Ishikawa (cell line): ENCODE data around the gene EFCAB3.

Experiments used
- CEBPB ChIP-seq: IDR thresholded peaks from 2 replicates; pipeline ENCODE4 v1.6.1; 2012
- CREB1 ChIP-seq: IDR thresholded peaks from 2 replicates; pipeline ENCODE4 v1.6.1; 2012; ENCODE audit warnings: low read depth
- EGR1 ChIP-seq: IDR thresholded peaks from 2 replicates; pipeline ENCODE4 v1.6.1; 2012
- EP300 ChIP-seq: IDR thresholded peaks from 2 replicates; pipeline ENCODE4 v1.6.1; 2012; ENCODE audit warnings: borderline replicate concordance
- FOXM1 ChIP-seq: IDR thresholded peaks from 2 replicates; pipeline ENCODE4 v1.6.1; 2012; ENCODE audit warnings: low read depth, borderline replicate concordance
- MAX ChIP-seq: IDR thresholded peaks from 2 replicates; pipeline ENCODE4 v1.6.1; 2012
- NFIC ChIP-seq: IDR thresholded peaks from 2 replicates; pipeline ENCODE4 v1.6.1; 2012
- RAD21 ChIP-seq: IDR thresholded peaks from 2 replicates; pipeline ENCODE4 v1.6.1; 2012; ENCODE audit warnings: low read depth
- REST ChIP-seq: IDR thresholded peaks from 2 replicates; pipeline ENCODE4 v1.6.1; 2012; ENCODE audit warnings: low read depth, mild to moderate bottlenecking
- TAF1 ChIP-seq: IDR thresholded peaks from 2 replicates; pipeline ENCODE4 v1.6.1; 2012; ENCODE audit warnings: low read depth, mild to moderate bottlenecking
- TCF12 ChIP-seq: IDR thresholded peaks from 2 replicates; pipeline ENCODE4 v1.6.1; 2012; ENCODE audit warnings: low read depth
- TEAD4 ChIP-seq: IDR thresholded peaks from 2 replicates; pipeline ENCODE4 v1.6.1; 2012
- YY1 ChIP-seq: IDR thresholded peaks from 2 replicates; pipeline ENCODE4 v1.6.1; 2012; ENCODE audit warnings: low read depth
- ZBTB7A ChIP-seq: IDR thresholded peaks from 2 replicates; pipeline ENCODE4 v1.6.1; 2012; ENCODE audit warnings: low read depth
- TF ChIP-seq, protein P1 (sequence below): IDR thresholded peaks from 2 replicates; pipeline ENCODE4 v1.6.1; 2012

EFCAB3 gene

GRCh38 chr17:62380253-62380652 lies at the start of gene EFCAB3:
Gene EFCAB3 (plus strand): TSS chr17:62380553. CDS start chr17:62382980, 2,427 bp downstream.
- TF ChIP-seq YY1: no peak
- TF ChIP-seq ZBTB7A: no peak
- TF ChIP-seq REST: no peak
- TF ChIP-seq, protein P1, sequence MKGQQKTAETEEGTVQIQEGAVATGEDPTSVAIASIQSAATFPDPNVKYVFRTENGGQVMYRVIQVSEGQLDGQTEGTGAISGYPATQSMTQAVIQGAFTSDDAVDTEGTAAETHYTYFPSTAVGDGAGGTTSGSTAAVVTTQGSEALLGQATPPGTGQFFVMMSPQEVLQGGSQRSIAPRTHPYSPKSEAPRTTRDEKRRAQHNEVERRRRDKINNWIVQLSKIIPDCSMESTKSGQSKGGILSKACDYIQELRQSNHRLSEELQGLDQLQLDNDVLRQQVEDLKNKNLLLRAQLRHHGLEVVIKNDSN: no peak
- no peak for TF ChIP-seq CREB1
- no peak for TF ChIP-seq RAD21
- TF ChIP-seq TCF12: no peak
- no peak for TF ChIP-seq EGR1
- no peak for TF ChIP-seq TAF1
- TF ChIP-seq EP300: no peak
- TF ChIP-seq FOXM1: no peak
- TF ChIP-seq TEAD4: no peak

DNA sequence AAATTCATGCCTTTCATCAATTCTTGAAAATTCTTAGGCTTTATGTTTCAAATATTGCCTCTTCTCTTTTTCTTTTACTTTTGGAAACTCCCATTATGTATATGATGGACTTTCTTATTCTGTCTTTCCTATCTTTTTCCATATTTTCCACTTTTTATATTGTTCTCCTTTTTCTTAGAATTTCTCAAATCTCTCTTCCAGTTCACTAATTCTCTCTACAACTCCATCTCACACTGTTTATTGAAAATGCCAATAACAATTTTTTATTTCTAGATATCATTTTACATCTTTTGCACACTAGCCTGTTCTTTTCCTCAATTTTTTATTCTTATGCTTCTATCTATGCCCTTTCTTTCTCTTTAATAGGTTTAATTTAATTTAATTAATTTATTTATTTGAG lies 43.8 kb upstream of the EFCAB3 start:
- TF ChIP-seq EP300 (no peak), TEAD4 (no peak), YY1 (no peak), FOXM1 (no peak), CEBPB (no peak), REST (no peak), NFIC (no peak), TAF1 (no peak), EGR1 (no peak), MAX (no peak), RAD21 (no peak), CREB1 (no peak), TCF12 (no peak), ZBTB7A (no peak)
- TF ChIP-seq, protein P1: no peak

- no peak for TF ChIP-seq FOXM1
- TF ChIP-seq, protein P1: no peak
Measured at GRCh38 chr17:62343764-62344270, 36.5 kb upstream of the EFCAB3 start.

DNA sequence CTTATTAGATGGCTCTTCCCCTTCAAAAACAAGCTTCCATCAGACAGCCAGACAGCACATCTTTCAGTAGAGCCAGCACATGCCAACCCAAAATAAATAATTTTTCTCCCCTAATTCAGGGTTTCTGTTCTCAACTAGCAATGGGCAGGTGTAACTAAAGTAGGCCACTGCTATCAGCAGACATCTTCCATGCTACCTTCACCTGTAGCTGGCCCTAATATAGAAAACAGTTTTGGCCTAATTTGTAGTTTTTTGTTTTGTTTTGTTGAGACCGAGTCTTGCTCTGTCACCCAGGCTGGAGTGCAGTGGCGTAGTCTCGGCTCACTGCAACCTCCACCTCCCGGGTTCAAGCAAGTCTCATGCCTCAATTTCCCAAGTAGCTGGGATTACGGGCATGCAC lies 29.2 kb upstream of the EFCAB3 start:
- TF ChIP-seq MAX (no peak), CREB1 (no peak), ZBTB7A (no peak), TEAD4 (no peak), YY1 (no peak), TCF12 (no peak), EGR1 (no peak), REST (no peak), TAF1 (no peak), FOXM1 (no peak), RAD21 (no peak), NFIC (no peak), CEBPB (no peak), EP300 (no peak)
- TF ChIP-seq, protein P1: no peak
